GM12878 (cell line): Measurements from ENCODE around the gene GNG12. TPM values are rescaled to one million over a fixed set of nuclear protein-coding genes. Genes with fewer than 3 reads are reported as not detected.

Source experiments
- ATAC-seq: fragments of 200-7000 bp; cut with Tn5 transposase; 3 replicates; pipeline ENCODE4 v1.9.1; 2020; ENCODE audit warnings: mild to moderate bottlenecking, moderate library complexity
- BruUV-seq: library from RNA; stranded (reverse); fragments of 400-500 nt; replicated peaks from 2 replicates; lab custom pipeline; 2021; lab: Mats Ljungman, UMichigan
- CTCF ChIA-PET: fragments of 300-600 bp; sonication (Branson Sonifier 250); formaldehyde crosslinking; extraction: SDS; loops from one replicate; lab custom pipeline; 2021; ENCODE audit warnings: inconsistent platforms; lab: Yijun Ruan, JAX
- POLR2A ChIA-PET: fragments of 350-600 bp; formaldehyde crosslinking; extraction: SDS; loops from one replicate; lab custom pipeline; 2021; ENCODE audit warnings: inconsistent platforms; lab: Charles Lee
- RAD21 ChIA-PET: fragments of 300-600 bp; sonication (Branson Sonifier 250); formaldehyde crosslinking; loops from one replicate; lab custom pipeline; 2023; ENCODE audit warnings: antibody characterized with exemption; ENCODE audit not compliant: unreplicated experiment; lab: Charles Lee
- SMC1A ChIA-PET: fragments of 300-600 bp; sonication (Branson Sonifier 250); formaldehyde crosslinking; loops from one replicate; lab custom pipeline; 2023; ENCODE audit not compliant: unreplicated experiment, uncharacterized antibody; lab: Charles Lee
- DNase-seq: peaks from one replicate; pipeline ENCODE4 v3.0.0-alpha.2; 2011; ENCODE audit warnings: low read depth, low spot score
- FAIRE-seq: peaks from 3 replicates; lab custom pipeline; 2011; peaks lifted over from hg19 to GRCh38; lab: Jason Lieb, UNC
- H2AFZ ChIP-seq: 2 replicates; pipeline ENCODE4 v1.6.0; 2011; ENCODE audit warnings: low read depth, low read length, control low read depth; ENCODE audit not compliant: control insufficient read depth
- H3K27ac ChIP-seq: 2 replicates; pipeline ENCODE4 v1.5.1; 2011; ENCODE audit warnings: control low read depth; ENCODE audit not compliant: control insufficient read depth, insufficient read depth
- H3K27me3 ChIP-seq, 2 experiments: replicated peaks in 1 of 2; 2 replicates each; pipeline versions ENCODE4 v1.6.0 to v1.6.1; 2011; ENCODE audit warnings: low read length in 1 of 2; ENCODE audit not compliant: control insufficient read depth in 2 of 2, insufficient read depth in 2 of 2
- H3K36me3 ChIP-seq, 2 experiments: 2 replicates each; pipeline ENCODE4 v1.5.1; 2011; ENCODE audit warnings: low read length in 1 of 2; ENCODE audit not compliant: control insufficient read depth in 2 of 2, insufficient read depth in 2 of 2
- H3K4me1 ChIP-seq: 2 replicates; pipeline ENCODE4 v1.6.1; 2011; ENCODE audit warnings: mild to moderate bottlenecking, low read length, moderate library complexity, mixed read lengths; ENCODE audit not compliant: control insufficient read depth, insufficient read depth
- H3K4me2 ChIP-seq: 2 replicates; pipeline ENCODE4 v1.6.0; 2011; ENCODE audit warnings: control low read depth; ENCODE audit not compliant: control insufficient read depth, insufficient read depth
- H3K4me3 ChIP-seq: fragments of 200-600 bp; sonication (generic); 2 replicates; pipeline ENCODE4 v1.5.1; 2016
- H3K79me2 ChIP-seq: 2 replicates; pipeline ENCODE4 v1.6.0; 2011; ENCODE audit warnings: low read length; ENCODE audit not compliant: control insufficient read depth, insufficient read depth
- H3K9ac ChIP-seq: 2 replicates; pipeline ENCODE4 v1.8.0; 2011; ENCODE audit warnings: low read length, control low read depth, mixed read lengths; ENCODE audit not compliant: control insufficient read depth, insufficient read depth
- H3K9me3 ChIP-seq: replicated peaks from 3 replicates; pipeline ENCODE4 v1.5.1; 2011; ENCODE audit warnings: mild to moderate bottlenecking, low read length; ENCODE audit not compliant: control insufficient read depth, insufficient read depth
- H4K20me1 ChIP-seq: 2 replicates; pipeline ENCODE4 v1.6.0; 2011; ENCODE audit not compliant: control insufficient read depth, insufficient read depth
- IRF5 ChIP-seq: fragments of 450-650 bp; IDR thresholded peaks from 2 replicates; pipeline ENCODE4 v1.6.1; 2017; ENCODE audit warnings: borderline replicate concordance
- KDM1A ChIP-seq: fragments of 200-600 bp; sonication (generic); IDR thresholded peaks from 2 replicates; pipeline ENCODE4 v1.6.1; 2016; ENCODE audit warnings: borderline replicate concordance
- MEF2B ChIP-seq: fragments of 450-650 bp; IDR thresholded peaks from 2 replicates; pipeline ENCODE4 v1.6.1; 2018; ENCODE audit warnings: mild to moderate bottlenecking, moderate library complexity; ENCODE audit not compliant: partially characterized antibody, poor library complexity, severe bottlenecking
- MLLT1 ChIP-seq: fragments of 450-650 bp; IDR thresholded peaks from 2 replicates; pipeline ENCODE4 v1.6.1; 2016; ENCODE audit warnings: mild to moderate bottlenecking
- MTA2 ChIP-seq: fragments of 450-650 bp; IDR thresholded peaks from 2 replicates; pipeline ENCODE4 v1.6.1; 2016; ENCODE audit warnings: low read depth, mild to moderate bottlenecking, moderate library complexity
- MYB ChIP-seq: fragments of 150-350 bp; IDR thresholded peaks from 2 replicates; pipeline ENCODE4 v1.6.1; 2014; ENCODE audit warnings: mild to moderate bottlenecking, low read depth, low read length, borderline replicate concordance
- NBN ChIP-seq: fragments of 450-650 bp; IDR thresholded peaks from 2 replicates; pipeline ENCODE4 v1.6.1; 2016
- SREBF2 ChIP-seq: IDR thresholded peaks from 2 replicates; pipeline ENCODE4 v1.6.1; 2012; ENCODE audit warnings: mild to moderate bottlenecking, low read length
- ZNF217 ChIP-seq: fragments of 450-650 bp; IDR thresholded peaks from 2 replicates; pipeline ENCODE4 v1.6.1; 2017; ENCODE audit warnings: antibody characterized with exemption, mild to moderate bottlenecking
- WGBS: methylation state at CpG from one replicate; pipeline ENCODE4 v1.1.6; 2016; ENCODE audit warnings: low lambda C conversion rate; ENCODE audit not compliant: insufficient replicate concordance, insufficient coverage; ENCODE audit errors: missing lambda C conversion rate; 5-methylcytosine and 5-hydroxymethylcytosine counted together
- in situ Hi-C: fragments of 300-500 bp; cut with MboI; formaldehyde crosslinking; loops from 9 replicates; pipeline ENCODE4 v1.14.3; 2018; ENCODE audit warnings: mixed read lengths
- intact Hi-C: fragments of 100-400 bp; cut with micrococcal nuclease; formaldehyde crosslinking; loops from one replicate; pipeline ENCODE4 v1.14.2; 2022; ENCODE audit not compliant: unreplicated experiment
- polyA plus RNA-seq, 11 experiments: library from polyadenylated mRNA; depleted of rRNA in 4 of 11; unstranded in 6 of 11; stranded (reverse) in 5 of 11; fragments of >200 nt; fragmentation: Nextera tagmentation in 4 of 11; fragmentation: Illumina TruSeq in 1 of 11; extraction: Ambion mirVana in 4 of 11; extraction: Trizol in 1 of 11; gene quantifications; 1 replicate in 1 of 11; 2 replicates in 10 of 11; pipeline versions ENCODE4 v1.2.1 to v1.2.3, GENCODE V29; 2011 to 2016; ENCODE audit warnings: inconsistent platforms in 2 of 11, missing spikeins in 2 of 11, low read depth in 1 of 11
- total RNA-seq, 4 experiments: library from RNA; depleted of rRNA in 3 of 4; stranded (reverse); fragments of >200 nt in 3 of 4; fragmentation: Illumina TruSeq in 1 of 4; extraction: Trizol in 1 of 4; gene quantifications; 2 replicates each; pipeline versions ENCODE4 v1.2.1 to v1.2.3, GENCODE V29; 2013 to 2021

The GNG12 gene
- total and polyA plus RNA-seq, 10 of the 15 experiments (the other 5 are each of a cell fraction or from before 2014, with no cell fraction given), result 0.22 to 32.8 (median 0.35) TPM

- no peak for TF ChIP-seq SREBF2
- TF ChIP-seq IRF5, result no peak
- no peak for TF ChIP-seq ZNF217
- TF ChIP-seq, all 136 proteins: peak for 0
Observed at GRCh38 chr1:67816506-67816905, 16.8 kb downstream of the GNG12 start (continued).

- H3K4me2 ChIP-seq, result no peak overlapping the region
- H3K36me3 ChIP-seq, result no peaks in the 10 kb centered on the region
- H3K9ac ChIP-seq, result no peak overlapping the region
- no peak overlapping the region for H3K27ac ChIP-seq
- no peak overlapping the region for H2AFZ ChIP-seq
- no peak for FAIRE-seq
- WGBS, result 61% methylated on average over 7 of the region's 7 CpGs
- in situ Hi-C loops (no loop called here), intact Hi-C loops (no loop called here)
- ChIA-PET SMC1A (interaction anchor here (1.0 to 47.8 kb wide), 9 partner anchors 10 to 56 kb away, joined by 3 to 1058 read pairs (median 13); partner anchors contain the start of gene GNG12), CTCF (interaction anchor here (1.1 to 6.8 kb wide), 7 partner anchors 13 to 48 kb away, joined by 3 to 89 read pairs (median 6); no protein-coding TSS in a partner anchor), RAD21 (interaction anchor here (1.6 to 13.6 kb wide), 4 partner anchors 9 to 48 kb away, joined by 7 to 232 read pairs (median 141); partner anchors contain the start of gene GNG12), POLR2A (interaction anchor here (0.7 to 8.5 kb wide), 5 partner anchors 11 to 50 kb away, joined by 3 to 155 read pairs (median 3); partner anchors contain the start of gene GNG12)
- H3K9me3 ChIP-seq, result no peaks in the 10 kb centered on the region
- no peaks in the 10 kb centered on the region for H3K27me3 ChIP-seq
- no peaks in the 10 kb centered on the region for H3K4me1 ChIP-seq
- no peaks in the 10 kb centered on the region for H4K20me1 ChIP-seq
- H3K4me3 ChIP-seq, result no peak overlapping the region
- TF ChIP-seq MEF2B (no peak), MLLT1 (no peak), MYB (no peak), KDM1A (no peak), NBN (no peak), MTA2 (no peak)
- ATAC-seq, result no peak
- H3K79me2 ChIP-seq, result no peaks in the 10 kb centered on the region
- no TSS peak for BruUV-seq
- DNase-seq, result no peak
Observed at GRCh38 chr1:67816095-67816475, 17.2 kb downstream of the GNG12 start.
